Activated CD4-positive, alpha-beta T cell treated with anti-CD3 and anti-CD28 coated beads, Interleukin-2, Interleukin-4, amounts not matched to agents 100 ng/mL and 50 ng/mL, durations not matched to agents 16 hours and 8 hours (primary cell): ENCODE data around the gene NPTN.
A peak's percentile ranks its signal among the peaks of the same experiment; 100 is the strongest.
"Not testable (repeated sequence)": the region's sequence is repeated elsewhere in the genome, so short reads cannot be mapped to it uniquely, and the experiment has no call there.

ENCODE experiments used
- DNase-seq: peaks from one replicate; pipeline ENCODE4 v3.0.0-alpha.2; 2020; ENCODE audit warnings: low spot score

Gene NPTN

DNA sequence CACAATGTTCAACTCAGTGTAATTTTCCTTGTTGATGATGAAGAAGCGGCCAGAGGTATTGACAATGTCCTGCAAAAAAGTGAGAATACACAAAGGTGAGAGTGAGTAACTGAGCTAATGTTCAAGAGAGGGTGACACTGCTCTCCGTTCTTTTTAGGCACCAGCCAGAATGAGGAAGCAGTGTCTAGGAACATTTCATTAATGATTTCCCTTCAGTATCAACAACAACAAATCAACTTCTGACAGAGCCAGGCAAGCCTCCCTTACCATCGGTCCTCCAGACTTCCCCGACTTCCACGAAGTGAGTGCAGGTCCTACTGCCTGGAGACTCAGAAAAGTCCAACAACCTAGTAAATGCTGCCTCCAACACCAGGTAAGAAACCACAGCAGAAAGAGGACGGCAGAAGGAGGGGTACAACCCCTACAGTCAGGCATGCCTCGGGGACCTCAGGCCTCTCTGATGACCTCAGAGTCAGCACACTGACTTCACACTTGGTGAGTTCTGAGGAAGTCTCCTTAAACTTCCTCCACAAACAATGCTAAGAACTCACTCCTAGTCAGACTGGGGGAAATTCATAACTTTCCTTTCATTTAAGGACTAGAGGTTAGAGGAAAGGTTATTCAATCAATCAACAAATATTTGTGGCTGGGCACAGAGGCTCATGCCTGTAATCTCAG is 62.7 kb downstream of the NPTN start:
- DNase-seq: peak; percentile 23

DNA sequence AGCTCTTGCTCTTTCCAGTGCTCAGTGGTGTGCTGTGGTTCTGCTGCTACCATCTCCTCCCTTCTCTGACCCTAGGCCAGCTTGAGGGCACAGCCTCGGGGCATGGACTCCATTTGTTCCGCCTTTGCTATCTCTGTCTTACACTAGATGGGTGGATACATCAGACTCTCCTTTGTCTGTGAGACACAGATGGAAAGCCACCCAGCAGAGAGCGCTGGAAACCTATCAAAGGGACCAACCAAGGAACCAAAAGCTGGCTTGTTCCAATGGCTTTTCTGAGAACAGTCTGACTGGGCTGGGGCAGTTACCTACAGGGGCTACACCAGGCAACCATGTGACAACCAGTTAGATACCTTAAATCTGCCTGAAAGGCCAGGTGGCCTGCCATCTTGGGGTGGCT is 63.8 kb downstream of the NPTN start:
- no peak for DNase-seq

DNA sequence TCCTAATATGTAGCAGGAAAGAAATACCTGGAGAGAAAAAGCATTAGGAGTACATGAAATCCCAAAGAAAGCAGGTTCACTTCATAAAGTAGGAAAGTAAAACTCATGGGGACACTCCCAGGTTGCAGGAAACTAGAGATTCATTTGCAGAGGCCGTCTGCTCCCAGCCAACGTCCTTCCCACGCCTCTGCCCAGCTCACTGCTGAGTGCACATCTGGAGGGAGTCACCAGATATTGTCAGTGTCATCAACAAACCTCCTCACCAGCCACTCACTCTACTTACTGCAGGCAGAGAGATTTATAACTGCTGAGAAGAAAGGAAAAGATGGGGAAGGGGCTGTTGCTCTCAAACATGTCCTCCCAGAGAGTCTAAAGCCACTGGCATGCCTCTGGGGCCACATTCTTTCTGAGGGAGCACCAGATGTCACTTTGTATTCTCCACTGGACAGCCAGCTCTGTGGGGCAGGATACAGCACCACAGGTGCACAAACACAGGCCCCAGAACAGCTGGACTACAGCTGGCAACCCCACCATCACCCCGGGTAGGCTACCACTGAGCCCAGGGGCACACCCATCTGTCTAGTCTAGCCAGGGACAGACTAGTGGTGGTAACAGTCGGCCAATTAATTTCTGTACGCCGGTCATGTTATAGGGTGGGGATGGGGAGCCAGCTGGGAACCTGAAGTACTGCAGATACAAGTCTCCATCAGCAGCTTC is 64.5 kb downstream of the NPTN start:
- no peak for DNase-seq

DNA sequence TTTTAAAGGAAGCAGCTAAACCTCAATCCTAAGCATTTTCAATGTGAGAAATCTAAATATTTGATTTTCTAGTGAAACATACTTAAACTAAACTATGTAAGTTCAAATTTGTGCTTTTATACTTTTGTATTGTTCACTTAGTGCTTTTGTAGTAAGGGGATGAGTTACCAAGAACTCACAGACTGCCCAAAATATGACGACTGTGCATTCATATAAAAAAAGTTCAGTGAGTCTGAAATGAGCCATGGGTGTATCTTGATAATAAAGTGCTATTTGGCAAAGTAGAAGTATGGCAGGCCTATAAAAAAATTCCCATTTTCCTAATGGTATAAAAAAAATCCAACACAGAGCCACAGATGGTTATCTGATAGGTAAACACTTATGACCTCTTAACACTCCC is 66.2 kb downstream of the NPTN start:
- DNase-seq: no peak

DNA sequence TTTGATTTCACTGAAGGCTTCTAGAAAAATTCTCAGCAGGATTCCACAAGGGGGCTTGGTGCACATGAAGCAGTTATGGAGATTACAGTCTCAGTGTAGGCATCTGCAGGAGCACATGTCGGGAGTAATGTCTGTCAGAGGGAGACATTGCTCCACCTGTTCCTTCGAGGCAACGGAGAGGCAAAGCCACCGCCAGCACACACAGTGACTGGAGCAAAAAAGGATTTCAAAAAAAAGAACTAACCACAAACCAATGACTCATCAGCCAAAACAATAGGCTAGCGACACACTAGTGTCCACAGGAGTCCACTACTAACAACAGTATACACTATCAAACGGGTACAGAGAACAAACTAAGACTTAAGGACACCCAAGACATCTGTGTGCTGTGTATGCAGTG is 68.9 kb downstream of the NPTN start:
- no peak for DNase-seq

DNA sequence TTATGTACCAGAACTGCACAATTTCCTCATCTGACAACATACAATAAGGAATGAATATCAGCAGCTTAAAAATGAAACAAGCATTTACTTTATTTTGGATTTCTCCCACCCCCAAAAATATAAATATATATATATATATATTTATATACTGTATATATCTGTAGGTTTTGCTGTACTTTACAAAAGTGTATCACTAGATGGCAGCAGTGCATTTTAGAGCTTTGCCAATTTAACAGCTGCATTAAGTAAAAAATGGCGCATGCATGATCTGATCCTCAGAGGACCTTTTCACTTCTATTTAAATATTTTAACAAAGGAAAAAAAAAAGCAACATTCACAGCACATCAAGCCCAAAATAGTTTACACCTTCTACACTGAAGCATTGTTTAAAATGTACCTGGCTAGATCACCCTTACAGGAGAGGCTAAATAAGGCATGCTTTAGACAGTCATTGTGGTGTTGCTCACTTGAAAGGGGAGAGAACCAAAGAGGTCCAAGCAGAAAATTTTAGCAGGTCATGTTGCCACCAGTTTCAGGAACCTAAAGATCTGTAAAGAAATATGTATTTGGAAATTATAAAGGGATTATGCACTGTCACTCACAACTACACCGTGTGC is 72.6 kb downstream of the NPTN start:
- peak; percentile 60 for DNase-seq

DNA sequence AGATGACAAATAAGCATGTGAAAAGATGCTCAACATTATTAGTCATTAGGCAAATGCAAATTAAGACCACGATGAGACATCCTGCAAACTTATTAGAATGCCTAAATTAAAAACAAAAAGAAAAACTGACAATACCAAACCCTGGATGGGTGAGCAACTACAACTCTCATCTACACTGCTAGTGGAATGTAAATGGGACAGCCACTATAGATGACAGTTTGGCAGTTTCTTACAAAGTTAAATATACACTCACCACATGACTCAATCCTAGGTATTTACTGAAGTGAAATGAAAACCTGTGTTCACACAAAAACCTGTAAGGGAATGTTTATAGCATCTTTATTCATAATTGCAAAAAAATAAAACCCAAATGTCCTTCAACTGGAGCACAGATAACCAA is 74.7 kb downstream of the NPTN start:
- DNase-seq: no peak

DNA sequence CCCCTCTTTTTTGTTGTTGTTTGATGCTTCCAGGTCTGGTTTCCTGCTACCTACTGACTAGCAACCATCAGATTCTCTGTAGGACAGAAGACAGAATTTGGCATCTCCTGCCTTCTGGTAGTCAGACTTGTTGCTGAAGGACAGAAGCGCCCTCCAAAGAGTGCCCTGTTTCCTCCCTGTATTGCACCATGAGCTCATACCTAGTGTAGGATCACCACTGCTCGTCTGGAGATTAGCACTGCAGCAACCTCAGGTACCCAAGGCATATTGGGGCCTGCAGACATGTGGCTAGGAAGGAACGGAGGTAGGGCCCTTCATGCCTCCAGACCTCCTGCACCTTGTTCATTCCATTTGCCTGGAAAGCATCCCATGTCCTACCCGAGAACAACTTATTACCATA is 78.1 kb downstream of the NPTN start:
- no peak for DNase-seq

DNA sequence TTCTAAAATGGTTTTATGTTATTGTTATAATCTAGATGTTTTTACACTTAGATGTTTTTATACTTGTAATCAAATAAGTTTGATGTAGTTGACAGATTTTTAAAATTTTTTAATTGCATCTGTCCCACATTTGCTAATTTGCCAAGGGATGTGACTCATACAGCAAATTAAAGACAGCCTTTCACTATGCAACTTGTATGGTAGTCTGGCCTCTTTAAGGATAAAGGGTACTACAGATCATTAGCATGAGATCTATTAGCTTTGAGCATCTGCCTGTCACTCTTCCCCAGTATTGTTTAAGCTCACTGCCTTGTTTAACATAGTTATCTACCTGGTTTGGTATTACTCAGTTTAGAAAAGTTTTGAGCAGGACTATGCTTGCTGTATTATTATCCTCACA is 83.0 kb downstream of the NPTN start:
- DNase-seq: no peak

DNA sequence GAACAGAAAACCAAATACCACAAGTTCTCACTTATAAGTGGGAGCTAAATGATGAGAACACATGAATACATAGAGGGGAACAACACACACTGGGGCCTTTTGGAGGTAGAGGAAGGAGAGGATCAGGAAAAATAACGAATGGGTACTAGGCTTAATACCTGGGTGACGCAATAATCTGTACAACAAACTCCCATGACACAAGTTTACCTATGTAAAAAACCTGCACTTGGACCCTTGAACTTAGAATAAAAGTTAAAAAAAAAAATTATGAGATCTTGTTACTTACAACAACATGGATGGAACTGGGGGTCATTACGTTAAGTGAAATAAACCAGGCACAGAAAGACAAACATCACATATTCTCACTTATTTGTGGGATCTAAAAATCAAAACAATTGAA is 84.3 kb downstream of the NPTN start:
- DNase-seq: not testable (repeated sequence)

DNA sequence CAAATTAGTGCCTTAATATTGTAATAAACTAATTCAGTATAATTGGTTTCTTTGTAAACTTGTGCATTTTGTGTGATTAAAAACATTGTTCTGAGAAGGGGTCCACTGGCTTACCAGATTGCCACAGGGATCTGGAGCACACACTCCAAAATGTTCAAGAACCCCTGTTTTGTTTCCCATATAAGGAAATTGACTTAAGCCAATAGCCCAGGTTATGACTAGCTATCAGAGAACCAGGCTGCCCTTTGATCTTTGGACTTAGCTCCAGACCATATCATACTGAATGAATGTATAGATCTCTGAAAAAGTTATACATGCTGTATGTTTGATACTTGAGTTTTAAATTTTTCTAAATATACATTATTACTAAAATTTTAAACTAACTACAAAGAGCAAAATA is 91.7 kb downstream of the NPTN start:
- no peak for DNase-seq

DNA sequence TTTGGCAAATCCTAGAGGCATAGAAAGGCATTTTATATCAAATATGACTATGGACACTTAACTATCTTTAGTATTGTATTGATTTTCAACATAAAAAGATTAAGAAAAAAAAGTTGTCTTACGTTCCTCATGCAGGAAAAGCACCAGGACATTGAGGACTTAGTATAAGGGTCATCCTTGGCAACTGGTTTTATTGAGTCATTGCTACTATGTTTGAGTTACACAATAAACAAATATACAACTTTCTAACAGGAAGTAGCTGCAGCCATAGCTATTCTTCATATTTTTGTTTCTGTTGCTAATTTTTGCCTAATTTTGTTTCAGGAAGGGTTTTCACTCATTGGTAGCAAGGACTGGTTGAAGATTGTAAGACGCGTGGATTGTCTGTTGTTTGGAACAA is 93.0 kb downstream of the NPTN start:
- no peak for DNase-seq

DNA sequence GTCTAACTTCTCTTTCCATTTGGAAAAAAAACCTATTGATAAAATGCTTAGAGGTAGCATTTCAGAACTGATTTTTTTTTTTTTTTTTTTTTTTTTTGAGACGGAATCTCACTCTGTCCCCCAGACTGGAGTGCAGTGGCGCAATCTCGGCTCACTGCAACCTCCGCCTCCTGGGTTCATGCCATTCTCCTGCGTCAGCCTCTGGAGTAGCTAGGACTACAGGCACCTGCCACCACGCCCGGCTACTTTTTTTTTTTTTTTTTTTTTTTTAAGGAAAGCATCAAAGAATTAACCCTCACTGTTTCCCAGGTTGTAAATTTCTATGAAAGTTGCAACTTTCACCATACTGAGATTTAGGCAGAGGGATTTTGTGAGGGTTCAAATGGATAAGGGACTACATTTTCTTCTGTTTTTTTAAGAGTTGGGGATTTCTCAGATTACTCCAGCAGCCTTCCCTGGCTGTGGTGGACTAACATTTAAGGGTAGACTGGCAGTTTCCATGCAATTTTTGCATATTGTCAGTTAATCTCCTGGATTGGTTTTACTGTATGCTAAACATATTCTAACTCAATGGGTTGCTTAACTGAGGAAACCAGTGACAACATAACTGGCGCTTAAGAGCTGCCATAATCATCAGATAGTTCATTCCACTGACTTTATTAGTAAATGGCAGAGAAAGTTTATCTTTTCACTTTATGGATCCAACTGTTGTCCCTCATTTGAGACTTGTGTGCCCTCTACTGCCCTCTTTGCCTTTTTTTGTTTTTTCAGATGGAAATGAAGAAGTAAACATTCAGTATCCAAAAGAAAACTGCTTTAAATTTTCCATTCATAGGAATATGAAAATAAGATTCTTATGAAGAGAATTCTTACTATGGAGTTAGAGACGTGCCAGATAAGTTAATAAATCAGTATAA is 93.7 kb downstream of the NPTN start:
- no peak for DNase-seq

DNA sequence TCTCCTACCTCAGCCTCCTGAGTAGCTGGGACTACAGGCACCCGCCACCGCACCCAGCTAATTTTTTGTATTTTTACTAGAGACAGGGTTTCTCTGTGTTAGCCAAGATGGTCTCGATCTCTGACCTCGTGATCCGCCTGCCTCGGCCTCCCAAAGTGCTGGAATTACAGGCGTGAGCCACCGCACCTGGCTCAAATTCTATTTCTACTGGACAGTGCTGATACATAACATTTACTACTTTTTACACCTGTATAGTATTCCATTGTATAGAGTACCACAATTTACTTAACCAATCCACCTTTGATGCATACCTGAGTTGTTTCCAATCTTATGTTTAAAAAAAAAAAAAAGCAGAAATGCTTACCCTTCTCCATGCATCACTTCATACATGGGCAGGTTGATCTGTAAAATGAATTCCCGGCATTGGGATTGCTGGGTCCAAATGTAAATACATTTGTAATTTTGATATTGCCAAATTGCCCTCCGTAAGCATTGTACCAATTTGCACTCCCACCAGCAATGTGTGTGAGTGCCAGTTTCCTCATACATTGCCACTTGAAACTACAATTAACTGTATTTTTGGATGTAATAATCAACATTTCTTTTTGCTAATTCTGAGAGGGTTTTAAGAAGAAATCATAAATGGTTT is 94.5 kb downstream of the NPTN start:
- no peak for DNase-seq

DNA sequence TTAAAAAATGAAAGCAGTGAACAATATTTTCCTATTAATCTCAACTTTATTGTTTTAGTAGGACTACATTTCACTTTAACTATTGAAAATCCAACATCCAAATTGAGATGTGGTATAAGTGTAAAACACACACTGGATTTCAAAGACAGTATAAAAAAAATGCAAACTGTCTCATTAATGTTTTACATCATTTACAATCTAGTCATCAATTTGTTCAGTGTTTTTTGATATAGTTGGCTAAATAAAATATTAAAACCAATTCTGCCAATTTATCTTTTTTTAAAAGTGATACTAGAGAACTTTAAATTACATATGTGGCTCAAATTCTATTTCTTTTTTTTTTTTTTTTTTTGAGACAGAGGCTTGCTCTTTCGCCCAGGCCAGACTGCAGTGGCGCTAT is 95.1 kb downstream of the NPTN start:
- DNase-seq: no peak

DNA sequence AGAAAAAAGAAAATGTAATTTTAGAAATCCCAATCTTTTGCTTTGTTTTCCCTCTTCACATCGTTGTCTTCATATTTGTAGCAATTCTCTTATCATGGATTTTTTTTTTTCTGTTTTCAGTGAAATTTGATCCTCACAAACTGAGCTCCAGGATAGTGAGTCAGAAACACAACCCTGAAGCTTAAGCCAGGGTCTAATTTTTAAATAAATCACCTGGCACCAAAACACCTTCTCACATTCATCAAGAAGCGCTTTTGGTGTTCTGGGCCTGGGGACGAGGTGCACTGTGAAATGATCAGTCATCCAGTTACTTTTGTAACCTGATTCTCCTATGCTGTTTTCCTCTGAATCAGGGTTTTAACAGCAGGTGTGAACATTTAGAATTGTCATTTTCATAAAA is 102.5 kb downstream of the NPTN start:
- DNase-seq: no peak

DNA sequence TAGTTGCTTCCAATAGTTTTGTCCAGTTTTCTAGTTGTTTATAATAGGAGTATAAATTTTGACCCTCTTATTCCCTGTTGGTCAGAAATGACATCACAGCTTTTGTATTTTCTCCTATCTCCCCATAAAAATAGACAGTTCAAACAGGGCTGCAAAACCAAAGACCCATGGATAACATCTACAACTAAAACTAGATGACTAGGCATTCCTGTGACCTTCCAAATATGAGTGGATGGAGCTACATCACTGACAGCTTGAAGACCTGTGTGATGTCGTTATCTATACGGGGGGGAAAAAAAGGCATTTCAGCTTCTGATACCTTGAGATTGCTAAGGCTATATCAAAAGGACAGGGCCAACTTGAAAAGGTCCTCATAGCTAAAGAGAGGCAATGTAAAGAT is 105.6 kb downstream of the NPTN start:
- no peak for DNase-seq

DNA sequence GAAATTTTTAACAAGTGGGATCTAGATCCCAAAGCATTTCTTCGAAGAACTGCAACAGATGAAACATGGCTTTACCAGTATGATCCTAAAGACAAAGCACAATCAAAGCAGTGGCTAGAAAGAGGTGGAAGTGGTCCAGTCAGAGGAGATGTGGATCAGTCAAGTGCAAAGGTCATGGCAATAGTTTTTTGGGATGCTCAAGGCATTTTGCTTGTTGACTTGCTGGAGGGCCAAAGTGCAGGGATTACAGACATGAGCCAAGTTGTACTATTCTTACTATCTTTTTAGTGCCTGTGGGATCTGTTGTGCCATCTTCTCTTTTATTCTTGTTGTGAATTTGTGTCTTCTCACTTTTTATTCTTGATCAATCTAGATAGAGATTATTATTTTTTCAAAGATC is 108.3 kb downstream of the NPTN start:
- DNase-seq: no peak

DNA sequence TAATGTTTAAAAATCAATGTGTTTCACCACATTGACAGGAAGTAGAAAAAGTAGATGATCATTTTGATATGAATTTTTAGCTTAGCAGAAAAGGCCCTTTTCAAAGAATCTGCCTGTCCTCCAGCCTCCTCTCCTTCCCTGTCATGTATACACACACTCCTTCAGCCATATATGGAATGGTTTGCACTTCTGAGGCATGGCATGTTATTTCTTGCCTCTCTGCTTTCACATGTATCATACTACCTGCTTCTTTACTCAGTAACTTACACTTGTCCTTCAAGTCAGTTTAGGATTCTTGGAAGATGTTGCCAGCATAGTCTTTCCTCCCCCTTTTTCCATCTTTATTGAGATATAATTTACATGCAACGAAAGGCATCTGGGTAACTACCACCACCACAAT is 111.2 kb downstream of the NPTN start:
- DNase-seq: no peak

DNA sequence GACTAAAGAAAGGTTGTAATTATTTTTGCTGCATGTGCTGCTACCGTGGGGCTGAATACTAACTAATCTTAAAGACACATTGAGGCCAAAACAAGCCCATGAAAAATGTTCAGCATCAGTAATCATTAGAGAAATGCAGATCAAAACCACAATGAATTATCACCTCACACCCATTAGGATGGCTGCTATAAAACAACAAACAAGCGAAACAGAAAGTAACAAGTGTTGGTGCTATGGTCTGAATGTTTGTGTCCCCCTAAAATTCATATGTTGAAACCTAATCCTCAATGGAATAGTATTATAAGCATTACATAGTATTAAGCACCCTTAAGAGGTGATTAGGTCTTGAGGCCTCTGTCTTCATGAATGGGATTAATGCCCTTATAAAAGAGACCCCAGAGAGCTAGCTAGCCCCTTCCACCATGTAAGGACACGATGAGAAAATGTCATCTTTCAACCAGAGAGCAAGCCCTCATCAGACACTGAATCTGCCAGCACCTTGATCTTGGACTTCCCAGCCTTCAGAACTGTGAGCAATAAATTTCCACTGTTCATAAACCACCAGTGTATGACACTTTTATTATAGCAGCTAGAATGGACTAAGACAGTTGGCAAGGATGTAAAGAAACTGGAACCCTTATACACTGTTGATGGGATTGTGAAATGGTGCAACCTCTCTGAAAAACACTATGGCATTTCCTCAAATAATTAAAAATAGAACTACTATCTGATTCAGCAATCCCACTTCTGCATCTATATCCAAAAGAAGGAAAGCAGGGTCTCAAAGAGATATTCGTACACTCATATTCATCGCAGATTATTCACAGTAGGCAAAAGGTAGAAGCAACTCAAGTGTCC is 114.1 kb downstream of the NPTN start:
- DNase-seq: no peak
